Measurements from ENCODE around the gene CNIH3. TPM values are rescaled to one million over a fixed set of nuclear protein-coding genes. Genes with fewer than 3 reads are reported as not detected.
A peak's percentile ranks its signal among the peaks of the same experiment; 100 is the strongest.
"Not testable (repeated sequence)": the region's sequence is repeated elsewhere in the genome, so short reads cannot be mapped to it uniquely, and the experiment has no call there.

The CNIH3 gene
- total RNA-seq, 2 experiments from 2014 or later: 1.6 to 2.2 TPM

DNA sequence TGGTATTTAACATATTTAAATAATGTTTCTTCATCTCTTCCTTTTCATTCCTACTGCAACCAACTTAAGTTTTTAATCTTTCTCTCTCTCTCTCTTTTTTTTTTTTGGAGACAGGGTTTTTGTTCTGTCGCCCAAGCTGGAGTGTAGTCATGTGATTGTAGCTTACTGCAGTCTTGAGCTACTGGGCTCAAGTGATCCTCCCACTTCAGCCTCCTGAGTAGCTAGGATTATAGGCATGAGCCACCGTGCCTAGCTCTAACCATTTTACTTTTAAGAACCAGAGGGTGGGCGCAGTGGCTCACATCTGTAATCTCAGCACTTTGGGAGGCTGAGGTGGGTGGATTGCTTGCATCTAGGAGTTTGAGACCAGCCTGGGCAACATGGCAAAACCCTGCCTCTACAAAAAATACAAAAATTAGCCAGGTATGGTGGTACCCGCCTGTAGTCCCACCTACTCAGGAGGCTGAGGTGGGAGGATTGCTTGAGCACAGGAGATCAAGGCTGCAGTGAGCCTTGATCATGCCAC, 95.2 kb downstream of the CNIH3 start:
- H3K27me3 Mint-ChIP-seq; POLR2A ChIA-PET; DNase-seq; H3K4me3 Mint-ChIP-seq; H3K9me3 Mint-ChIP-seq; H3K36me3 Mint-ChIP-seq; H3K4me1 Mint-ChIP-seq; ATAC-seq (ENCODE audit: low read depth); H3K27ac Mint-ChIP-seq: not testable (repeated sequence)

DNA sequence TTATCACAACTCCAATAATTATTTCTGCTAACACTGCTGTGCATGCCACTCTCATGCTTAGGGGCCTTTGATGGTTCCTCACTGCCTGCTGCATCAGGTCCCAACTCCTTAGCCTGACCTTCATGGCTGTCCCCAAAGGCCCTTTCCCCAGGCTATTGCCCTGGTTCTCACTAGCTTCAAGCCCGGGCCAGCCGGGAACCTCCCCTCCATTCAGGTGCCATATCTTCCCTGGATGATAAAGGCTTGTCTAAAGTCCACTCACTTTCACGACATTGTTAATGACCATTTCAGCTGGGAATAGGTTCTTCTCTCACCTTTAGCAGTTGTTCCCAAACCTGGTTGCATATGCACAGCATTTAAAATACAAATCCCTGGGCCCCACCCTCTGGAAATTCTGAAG, 95.8 kb downstream of the CNIH3 start:
- no peaks in the 10 kb centered on the region for H3K4me1 Mint-ChIP-seq
- H3K27me3 Mint-ChIP-seq: peaks cover 11% of the 10 kb centered on the region
- DNase-seq: no peak
- H3K36me3 Mint-ChIP-seq: no peaks in the 10 kb centered on the region
- no peak overlapping the region for H3K27ac Mint-ChIP-seq
- POLR2A ChIA-PET: no interaction called here
- ATAC-seq (ENCODE audit: low read depth): no peak
- no peak overlapping the region for H3K4me3 Mint-ChIP-seq
- no peaks in the 10 kb centered on the region for H3K9me3 Mint-ChIP-seq

DNA sequence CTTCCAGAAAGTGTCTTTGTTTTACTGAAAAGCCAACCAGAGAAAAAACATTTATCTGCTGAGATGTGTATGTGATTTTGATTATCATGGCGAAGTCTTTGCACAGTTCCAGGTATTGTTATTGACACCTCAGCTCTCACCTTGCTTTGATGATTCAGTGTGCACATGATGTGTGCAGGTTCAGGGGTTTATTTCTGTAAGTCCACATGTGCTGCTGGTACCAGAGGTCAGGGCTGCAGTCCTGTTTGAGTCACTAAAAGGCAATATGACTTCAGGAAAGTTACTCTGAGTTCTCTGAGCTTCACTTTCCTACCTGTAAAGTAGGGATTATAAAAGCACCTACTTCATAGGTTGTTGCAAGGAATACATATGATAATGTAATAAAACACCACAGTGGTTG, 97.1 kb downstream of the CNIH3 start:
- no peak for DNase-seq
- ATAC-seq (ENCODE audit: low read depth): no peak
- Mint-ChIP-seq H3K9me3 (no peaks in the 10 kb centered on the region), H3K27ac (no peak overlapping the region), H3K27me3 (peaks cover 8% of the 10 kb centered on the region), H3K36me3 (no peaks in the 10 kb centered on the region), H3K4me3 (no peak overlapping the region), H3K4me1 (peaks cover 7% of the 10 kb centered on the region)
- POLR2A ChIA-PET: no interaction called here

DNA sequence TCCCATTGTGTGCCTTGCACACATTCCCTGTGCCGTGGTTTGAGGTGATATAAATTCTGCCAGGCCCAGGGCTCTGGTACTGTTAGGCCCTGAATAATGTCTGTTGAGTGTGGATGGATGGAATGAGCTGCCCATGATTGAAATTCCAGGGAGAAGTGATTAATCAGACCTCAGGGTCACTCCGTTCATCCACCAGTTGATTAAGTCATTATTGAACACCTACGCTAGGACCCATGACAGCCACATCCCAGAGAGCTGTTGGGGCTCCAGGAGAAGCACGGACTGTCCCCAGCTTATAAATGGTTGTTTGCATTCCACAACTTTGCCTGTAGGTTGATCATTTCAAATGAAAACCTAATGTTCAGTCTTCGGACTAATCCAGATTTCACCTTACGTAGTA, 98.4 kb downstream of the CNIH3 start:
- ATAC-seq (ENCODE audit: low read depth) (no peak), DNase-seq (no peak)
- H3K27ac Mint-ChIP-seq: no peak overlapping the region
- peaks cover 8% of the 10 kb centered on the region for H3K27me3 Mint-ChIP-seq
- POLR2A ChIA-PET: no interaction called here
- H3K4me1 Mint-ChIP-seq: peaks cover 18% of the 10 kb centered on the region
- H3K4me3 Mint-ChIP-seq: no peak overlapping the region
- H3K9me3 Mint-ChIP-seq: no peaks in the 10 kb centered on the region
- H3K36me3 Mint-ChIP-seq: no peaks in the 10 kb centered on the region

DNA sequence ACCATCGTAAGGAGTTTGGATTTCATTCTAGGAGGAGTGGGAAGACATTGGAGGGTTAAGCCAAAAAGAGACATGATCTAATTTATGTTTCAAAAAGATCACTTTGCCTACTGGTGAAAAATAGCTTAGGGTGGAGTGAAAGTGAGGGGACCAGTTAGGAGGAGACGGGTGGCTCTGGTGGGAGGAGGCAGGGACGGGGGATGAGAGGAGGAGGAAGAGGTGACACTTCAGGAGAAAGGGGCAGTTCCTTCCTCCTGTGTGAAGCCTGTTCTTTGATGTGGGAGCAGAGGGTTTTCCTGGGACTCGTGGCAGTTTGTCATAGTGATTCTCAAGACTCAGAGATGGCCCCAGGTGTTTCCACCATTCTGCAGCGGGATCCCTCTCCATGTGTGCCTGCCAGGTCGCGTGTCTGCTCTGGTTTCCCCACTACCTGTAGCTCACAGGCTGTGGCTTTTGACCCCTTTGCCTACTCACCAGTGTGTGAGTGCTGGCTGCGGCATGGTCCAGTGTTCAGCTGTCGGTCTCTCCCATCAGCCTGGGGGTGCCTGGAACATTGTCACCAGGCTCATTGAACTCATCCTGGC, 102.4 kb downstream of the CNIH3 start:
- Mint-ChIP-seq H3K4me3 (peak overlapping the region; percentile 53), H3K27me3 (peaks cover 10% of the 10 kb centered on the region), H3K4me1 (peaks cover 18% of the 10 kb centered on the region), H3K36me3 (no peaks in the 10 kb centered on the region), H3K27ac (peak overlapping the region; percentile 31), H3K9me3 (no peaks in the 10 kb centered on the region)
- ATAC-seq (ENCODE audit: low read depth): peak; percentile 57
- DNase-seq: peak; percentile 40
- POLR2A ChIA-PET: no interaction called here

DNA sequence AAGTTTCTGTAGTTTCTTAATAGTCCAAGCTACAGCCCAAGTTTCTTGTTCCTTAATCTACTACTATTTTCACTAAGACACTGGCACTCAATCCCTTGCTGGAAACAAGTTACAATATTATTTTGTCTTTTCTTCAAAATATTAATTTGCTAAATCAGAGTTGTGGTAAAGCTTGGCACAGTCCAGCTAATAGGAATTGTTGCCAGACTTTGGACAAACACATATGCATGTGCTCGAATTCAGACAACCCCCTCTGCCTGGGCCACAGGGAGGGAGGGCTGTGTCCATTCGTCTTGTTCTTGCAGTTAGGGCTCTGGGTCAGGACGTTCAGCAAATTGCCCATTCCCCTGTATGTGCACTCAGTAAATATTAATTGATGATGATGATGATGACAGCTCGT, 103.6 kb downstream of the CNIH3 start:
- no peaks in the 10 kb centered on the region for H3K36me3 Mint-ChIP-seq
- DNase-seq (no peak), ATAC-seq (ENCODE audit: low read depth) (no peak)
- peaks cover 10% of the 10 kb centered on the region for H3K27me3 Mint-ChIP-seq
- no peak overlapping the region for H3K4me3 Mint-ChIP-seq
- H3K4me1 Mint-ChIP-seq: peaks cover 18% of the 10 kb centered on the region
- POLR2A ChIA-PET: no interaction called here
- H3K27ac Mint-ChIP-seq: no peak overlapping the region
- H3K9me3 Mint-ChIP-seq: no peaks in the 10 kb centered on the region

DNA sequence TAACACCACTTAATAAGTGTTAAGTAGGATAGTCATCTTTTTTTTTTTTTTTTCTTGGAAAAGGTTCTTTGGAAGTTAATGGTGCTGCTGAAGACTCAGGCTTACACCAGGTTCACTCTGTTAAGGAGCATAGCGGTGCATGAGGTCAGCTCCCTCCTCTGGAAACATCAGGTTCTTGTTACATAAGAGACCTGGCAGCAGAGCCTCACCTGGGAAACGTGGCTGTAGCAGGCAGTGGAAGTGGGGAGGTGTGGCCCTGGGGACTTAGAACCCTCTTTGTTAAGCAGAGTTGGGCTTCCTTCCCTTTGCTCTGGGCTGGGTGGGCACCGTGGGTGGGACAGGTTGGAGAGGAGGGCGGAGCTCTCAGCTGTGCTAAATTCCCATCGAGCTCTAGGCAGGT, 104.1 kb downstream of the CNIH3 start:
- Mint-ChIP-seq H3K27ac (no peak overlapping the region), H3K36me3 (no peaks in the 10 kb centered on the region), H3K27me3 (peaks cover 10% of the 10 kb centered on the region), H3K4me3 (no peak overlapping the region), H3K4me1 (peaks cover 18% of the 10 kb centered on the region), H3K9me3 (no peaks in the 10 kb centered on the region)
- POLR2A ChIA-PET: no interaction called here
- DNase-seq (no peak), ATAC-seq (ENCODE audit: low read depth) (no peak)

DNA sequence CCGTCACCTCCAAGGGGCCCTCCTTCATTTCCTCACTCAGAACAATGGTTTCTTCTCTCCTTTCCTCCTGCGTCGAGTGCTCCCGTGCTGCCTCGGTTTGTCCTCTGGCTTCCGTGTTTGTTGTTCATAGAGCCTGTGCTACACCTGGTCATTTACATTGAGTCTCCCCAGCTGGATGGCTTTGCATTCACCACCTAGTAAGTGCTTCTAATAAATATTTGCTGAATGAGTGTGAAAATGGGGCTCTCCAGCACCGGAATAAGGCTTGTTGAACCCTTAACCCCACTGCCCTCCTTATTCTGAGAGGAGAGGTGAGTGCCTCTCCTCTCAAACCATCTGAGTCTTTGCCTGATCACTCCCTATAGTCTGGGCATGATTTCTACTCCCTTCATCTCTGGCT, 104.9 kb downstream of the CNIH3 start:
- no peak for DNase-seq
- H3K36me3 Mint-ChIP-seq: no peaks in the 10 kb centered on the region
- peaks cover 10% of the 10 kb centered on the region for H3K27me3 Mint-ChIP-seq
- no peak for ATAC-seq (ENCODE audit: low read depth)
- POLR2A ChIA-PET: no interaction called here
- H3K9me3 Mint-ChIP-seq: no peaks in the 10 kb centered on the region
- peaks cover 18% of the 10 kb centered on the region for H3K4me1 Mint-ChIP-seq
- no peak overlapping the region for H3K27ac Mint-ChIP-seq
- H3K4me3 Mint-ChIP-seq: no peak overlapping the region

DNA sequence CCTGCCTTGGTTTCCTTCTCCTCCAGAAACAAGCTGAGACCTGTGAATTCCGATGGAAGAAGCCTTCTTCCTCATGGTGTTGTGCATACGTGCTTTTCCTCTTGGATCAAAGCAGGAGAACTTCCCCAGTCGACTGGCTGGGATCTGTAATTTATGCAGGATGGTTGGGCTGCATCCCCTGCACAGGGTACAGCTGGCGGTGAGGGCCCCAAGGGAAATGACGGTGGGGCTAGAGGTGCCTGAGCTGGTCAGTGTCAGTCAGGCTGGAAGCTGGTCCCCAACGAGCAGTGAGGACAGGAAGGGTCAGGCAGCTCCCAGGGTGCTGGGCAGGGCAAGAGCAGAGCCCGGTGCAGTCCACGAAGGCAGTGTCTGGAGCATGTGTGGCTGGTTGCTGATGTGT, 106.7 kb downstream of the CNIH3 start:
- Mint-ChIP-seq H3K4me3 (no peak overlapping the region), H3K27me3 (peaks cover 7% of the 10 kb centered on the region), H3K4me1 (peaks cover 17% of the 10 kb centered on the region), H3K9me3 (no peaks in the 10 kb centered on the region), H3K27ac (no peak overlapping the region), H3K36me3 (no peaks in the 10 kb centered on the region)
- no peak for ATAC-seq (ENCODE audit: low read depth)
- POLR2A ChIA-PET: no interaction called here
- no peak for DNase-seq

DNA sequence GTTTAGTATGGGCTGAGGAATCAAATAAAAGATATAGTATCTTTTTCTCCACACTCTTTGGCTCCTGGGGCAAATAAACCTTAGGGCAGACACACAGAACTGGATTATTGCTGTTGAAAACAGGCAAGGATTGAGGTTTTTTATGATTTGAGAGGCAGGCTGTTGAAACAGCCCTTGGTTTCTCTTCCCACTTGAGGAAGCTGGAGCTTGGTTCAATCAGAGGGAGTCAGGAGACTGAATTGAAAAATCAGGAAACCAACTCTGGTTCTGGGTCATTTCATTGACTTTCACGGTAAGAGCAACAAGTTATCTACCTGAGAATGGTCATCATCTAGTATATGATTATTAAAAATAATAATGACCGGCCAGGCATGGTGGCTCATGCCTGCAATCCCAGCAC, 108.4 kb downstream of the CNIH3 start:
- DNase-seq (no peak), ATAC-seq (ENCODE audit: low read depth) (no peak)
- H3K9me3 Mint-ChIP-seq: no peaks in the 10 kb centered on the region
- POLR2A ChIA-PET: no interaction called here
- peaks cover 2% of the 10 kb centered on the region for H3K4me1 Mint-ChIP-seq
- H3K4me3 Mint-ChIP-seq: no peak overlapping the region
- no peaks in the 10 kb centered on the region for H3K36me3 Mint-ChIP-seq
- peaks cover 7% of the 10 kb centered on the region for H3K27me3 Mint-ChIP-seq
- no peak overlapping the region for H3K27ac Mint-ChIP-seq

DNA sequence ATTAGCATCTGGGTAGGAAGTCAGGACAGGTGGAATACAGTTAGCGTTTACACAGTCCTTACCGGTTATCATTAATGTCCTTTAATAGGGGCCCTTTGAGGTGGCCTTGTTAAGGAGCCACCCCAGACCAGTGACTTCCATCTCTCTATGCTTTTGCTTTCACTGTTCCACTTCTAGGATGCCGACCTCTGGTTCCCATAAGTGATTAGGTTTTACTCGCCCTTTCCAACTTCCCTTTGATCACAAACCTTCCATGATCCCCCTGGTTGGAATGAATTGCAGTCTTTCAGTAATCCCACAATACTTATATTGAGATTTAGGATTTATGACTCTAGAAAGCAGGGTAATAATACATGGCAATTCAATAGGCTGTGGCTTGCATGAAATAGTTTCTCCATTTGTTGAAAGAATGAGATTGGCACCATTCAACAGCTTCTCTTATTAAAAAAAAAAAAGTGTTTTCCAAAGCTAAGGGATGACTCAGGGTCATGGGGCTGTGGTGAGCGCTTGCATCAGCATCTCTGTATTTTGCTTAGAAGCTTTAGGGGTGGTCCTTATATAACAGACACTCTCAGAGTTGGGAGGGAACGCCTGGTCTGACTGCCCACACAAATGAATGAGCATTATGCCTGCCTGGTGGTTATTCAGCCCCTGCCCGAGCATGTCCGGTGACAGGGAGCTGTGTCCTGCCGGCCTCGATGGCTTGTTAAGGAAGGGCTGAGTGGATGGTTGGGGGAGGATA, 110.5 kb downstream of the CNIH3 start:
- no peak overlapping the region for H3K27ac Mint-ChIP-seq
- ATAC-seq (ENCODE audit: low read depth): peak; percentile 30

DNA sequence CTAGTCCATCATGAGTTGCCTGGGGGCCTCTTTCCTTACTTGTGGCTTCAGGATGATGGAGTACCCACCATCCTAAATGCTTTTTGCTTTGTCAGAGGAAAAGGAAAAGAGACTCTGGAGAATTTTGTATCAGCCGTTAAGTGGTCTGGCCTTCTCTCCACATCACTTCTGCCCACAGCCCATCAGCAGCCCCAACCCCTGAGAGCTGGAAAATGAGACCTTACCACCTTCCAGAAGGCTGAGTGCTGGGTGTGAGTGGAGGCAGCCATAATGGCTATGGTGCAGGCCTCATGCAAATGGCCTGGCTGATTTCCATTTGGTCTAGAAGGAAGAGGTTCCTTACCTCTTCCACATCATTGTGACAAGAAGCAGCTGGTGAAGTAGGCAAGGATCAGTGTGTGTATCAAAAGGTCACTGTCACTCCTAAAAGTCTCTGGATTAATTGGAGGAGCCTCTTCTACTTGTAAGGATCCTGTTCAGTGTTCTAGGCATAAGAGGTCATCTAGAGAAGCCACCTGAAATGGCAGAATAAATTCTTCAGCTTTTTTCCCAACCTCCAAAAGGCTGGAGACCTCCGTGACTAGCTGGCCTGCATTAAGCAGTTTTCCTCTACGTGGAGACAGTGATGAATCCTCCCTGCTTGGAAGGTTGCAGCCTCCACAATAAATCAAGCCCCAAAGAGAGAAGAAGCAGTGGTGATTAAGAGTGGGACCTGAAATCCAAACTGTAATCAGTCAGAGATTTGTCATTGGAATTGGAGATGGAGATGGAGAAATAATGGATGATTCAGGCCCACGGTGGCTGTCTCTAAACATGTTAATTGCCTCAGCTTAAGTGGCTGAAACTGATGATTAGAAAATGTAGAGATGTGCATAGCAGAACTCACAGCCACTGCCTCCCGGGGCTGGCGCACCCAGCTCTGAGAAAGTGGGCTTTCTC, 111.5 kb downstream of the CNIH3 start:
- H3K4me3 Mint-ChIP-seq: no peak overlapping the region
- POLR2A ChIA-PET: no interaction called here
- no peak overlapping the region for H3K27ac Mint-ChIP-seq

More for the DNA sequence above, 110.5 kb downstream of the CNIH3 start:
- POLR2A ChIA-PET: no interaction called here
- DNase-seq: no peak
- Mint-ChIP-seq H3K4me1 (peaks cover 2% of the 10 kb centered on the region), H3K27me3 (peaks cover 4% of the 10 kb centered on the region), H3K4me3 (no peak overlapping the region), H3K36me3 (no peaks in the 10 kb centered on the region), H3K9me3 (no peaks in the 10 kb centered on the region)

DNA sequence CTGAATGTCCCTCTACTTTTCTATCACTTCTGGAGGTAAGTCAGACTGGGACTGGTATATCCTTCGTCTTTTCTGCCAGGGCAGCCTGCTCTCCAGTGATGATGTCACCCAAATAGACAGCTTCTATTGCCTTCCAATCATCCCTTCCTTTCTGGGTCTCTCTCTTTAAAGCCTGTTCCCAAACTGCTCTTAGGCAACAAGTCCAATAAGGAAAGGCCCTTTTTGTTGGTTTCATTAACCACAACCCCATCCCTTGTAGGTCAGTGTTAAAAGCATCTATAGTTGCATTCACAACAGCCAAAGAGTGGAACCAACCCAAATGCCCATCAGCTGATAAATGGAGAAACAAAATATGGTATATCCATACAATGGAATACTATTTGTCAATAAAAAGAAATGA, 114.4 kb downstream of the CNIH3 start:
- no peak for ATAC-seq (ENCODE audit: low read depth)
- POLR2A ChIA-PET: no interaction called here
- no peaks in the 10 kb centered on the region for H3K36me3 Mint-ChIP-seq
- H3K27ac Mint-ChIP-seq: no peak overlapping the region
- DNase-seq: no peak
- no peaks in the 10 kb centered on the region for H3K9me3 Mint-ChIP-seq
- H3K4me1 Mint-ChIP-seq: peaks cover 21% of the 10 kb centered on the region
- peaks cover 5% of the 10 kb centered on the region for H3K27me3 Mint-ChIP-seq
- H3K4me3 Mint-ChIP-seq: no peak overlapping the region

More for the DNA sequence above, 111.5 kb downstream of the CNIH3 start:
- Mint-ChIP-seq H3K4me1 (peaks cover 4% of the 10 kb centered on the region), H3K36me3 (no peaks in the 10 kb centered on the region), H3K27me3 (peaks cover 3% of the 10 kb centered on the region), H3K9me3 (no peaks in the 10 kb centered on the region)
- DNase-seq (no peak), ATAC-seq (ENCODE audit: low read depth) (no peak)

Measured in activated naive CD8-positive, alpha-beta T cell treated with anti-CD3 and anti-CD28 coated beads, Interleukin-2, amount 10 ng/mL, durations not matched to agents 7 days and 5 days (primary cell).